GM19397 (cell line): Measurements from ENCODE around the gene GPR158.
"Not testable (repeated sequence)": the region's sequence is repeated elsewhere in the genome, so short reads cannot be mapped to it uniquely, and the experiment has no call there.

Experiments
- ATAC-seq: cut with Tn5 transposase; IDR thresholded peaks from one replicate; pipeline ENCODE4 v1.9.1; 2021; ENCODE audit warnings: mild to moderate bottlenecking, moderate library complexity; ENCODE audit not compliant: unreplicated experiment

The GPR158 gene

GRCh38 chr10:25174461-25175230 is at the start of gene GPR158:
Gene GPR158, plus strand, starts transcription at chr10:25175001. Its CDS starts 420 bp downstream, at chr10:25175421.
- no peak for ATAC-seq

GRCh38 chr10:25125201-25125611 is 49.6 kb upstream of the GPR158 start:
- no peak for ATAC-seq

- ATAC-seq: no peak
These were observed 45.2 kb upstream of the GPR158 start for GRCh38 chr10:25129592-25129991.

- ATAC-seq: no peak
These were observed 43.9 kb upstream of the GPR158 start for GRCh38 chr10:25130906-25131305.

- no peak for ATAC-seq
These were observed 32.5 kb upstream of the GPR158 start for GRCh38 chr10:25142116-25142864.

- no peak for ATAC-seq
These were observed 17.2 kb upstream of the GPR158 start for GRCh38 chr10:25157650-25158049.

GRCh38 chr10:25159591-25159990 is 15.2 kb upstream of the GPR158 start:
- no peak for ATAC-seq

- no peak for ATAC-seq
These were observed 12.4 kb upstream of the GPR158 start for GRCh38 chr10:25162391-25162790.

GRCh38 chr10:25163464-25163863 is 11.3 kb upstream of the GPR158 start:
- not testable (repeated sequence) for ATAC-seq

- ATAC-seq: no peak
These were observed 5.1 kb upstream of the GPR158 start for GRCh38 chr10:25169740-25170139.

GRCh38 chr10:25170627-25171026 is 4.2 kb upstream of the GPR158 start:
- no peak for ATAC-seq

GRCh38 chr10:25175527-25176420 is 973 bp downstream of the GPR158 start:
- no peak for ATAC-seq

- no peak for ATAC-seq
These were observed 1.7 kb downstream of the GPR158 start for GRCh38 chr10:25176421-25176968.

GRCh38 chr10:25177093-25177753 is 2.4 kb downstream of the GPR158 start:
- no peak for ATAC-seq

- no peak for ATAC-seq
These were observed 2.9 kb downstream of the GPR158 start for GRCh38 chr10:25177754-25178135.

GRCh38 chr10:25178411-25178810 is 3.6 kb downstream of the GPR158 start:
- ATAC-seq: no peak

GRCh38 chr10:25180801-25181200 is 6.0 kb downstream of the GPR158 start:
- ATAC-seq: no peak

GRCh38 chr10:25182636-25183035 is 7.8 kb downstream of the GPR158 start:
- ATAC-seq: no peak

GRCh38 chr10:25191162-25191895 is 16.5 kb downstream of the GPR158 start:
- no peak for ATAC-seq

GRCh38 chr10:25198151-25198550 is 23.4 kb downstream of the GPR158 start:
- no peak for ATAC-seq
